OCI-M2 (cell line): ENCODE data around the gene REC114.
"Not testable (repeated sequence)": the region's sequence is repeated elsewhere in the genome, so short reads cannot be mapped to it uniquely, and the experiment has no call there.

Source experiments
- DNase-seq: peaks from one replicate; lab custom pipeline; 2025; ENCODE audit not compliant: unreplicated experiment; lab: John Stamatoyannopoulos, UW

Gene REC114, protein sequence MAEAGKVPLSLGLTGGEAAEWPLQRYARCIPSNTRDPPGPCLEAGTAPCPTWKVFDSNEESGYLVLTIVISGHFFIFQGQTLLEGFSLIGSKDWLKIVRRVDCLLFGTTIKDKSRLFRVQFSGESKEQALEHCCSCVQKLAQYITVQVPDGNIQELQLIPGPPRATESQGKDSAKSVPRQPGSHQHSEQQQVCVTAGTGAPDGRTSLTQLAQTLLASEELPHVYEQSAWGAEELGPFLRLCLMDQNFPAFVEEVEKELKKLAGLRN

GRCh38 chr15:73442968-73443367 is at the start of gene REC114:
Gene REC114 (plus strand): TSS chr15:73443164. CDS start chr15:73443186, 22 bp downstream.
- no peak for DNase-seq

DNA sequence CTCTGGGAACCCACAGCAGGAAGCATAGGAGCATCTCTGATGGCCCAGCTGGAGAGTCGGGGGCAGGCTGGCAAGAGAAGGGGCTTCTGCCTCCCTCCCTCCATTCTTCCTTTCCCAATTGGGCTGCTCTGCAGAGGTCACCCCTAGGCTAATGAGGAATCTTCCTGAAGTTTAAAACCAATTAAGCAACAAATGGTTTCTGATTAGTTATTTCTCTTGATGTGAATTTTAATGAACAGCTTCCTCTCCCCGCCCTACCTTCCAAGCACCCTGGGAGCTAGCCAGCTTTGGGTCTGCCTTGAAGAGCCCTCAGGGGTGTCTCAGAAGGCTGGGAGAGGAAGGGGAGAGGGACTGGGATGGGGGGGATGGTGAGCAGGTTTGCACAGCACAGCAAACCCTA is 49.6 kb upstream of the REC114 start:
- DNase-seq = no peak

DNA sequence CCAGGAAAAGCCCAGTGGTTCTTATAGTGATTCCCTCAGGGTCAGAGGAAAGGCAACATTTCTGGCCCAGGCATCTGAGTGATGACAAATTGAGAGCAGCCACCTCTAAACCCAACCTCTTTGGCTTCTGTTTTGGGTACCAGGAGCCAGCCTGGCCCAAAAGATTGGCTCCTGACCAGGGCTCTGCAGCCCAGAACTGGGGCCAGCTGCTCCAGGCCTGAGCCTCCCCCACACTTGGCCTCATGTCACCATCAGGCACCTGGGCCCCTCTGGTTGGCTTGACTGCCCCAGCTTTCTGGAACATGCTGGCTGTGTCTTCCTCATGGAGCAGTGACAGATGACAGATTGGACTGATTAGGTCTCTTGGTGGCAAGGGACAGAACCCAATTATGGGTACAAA is 48.2 kb upstream of the REC114 start:
- no peak for DNase-seq

GRCh38 chr15:73395671-73396070 is 47.3 kb upstream of the REC114 start:
- DNase-seq = no peak

- DNase-seq = no peak
Observed at GRCh38 chr15:73397461-73397860, 45.5 kb upstream of the REC114 start.

DNA sequence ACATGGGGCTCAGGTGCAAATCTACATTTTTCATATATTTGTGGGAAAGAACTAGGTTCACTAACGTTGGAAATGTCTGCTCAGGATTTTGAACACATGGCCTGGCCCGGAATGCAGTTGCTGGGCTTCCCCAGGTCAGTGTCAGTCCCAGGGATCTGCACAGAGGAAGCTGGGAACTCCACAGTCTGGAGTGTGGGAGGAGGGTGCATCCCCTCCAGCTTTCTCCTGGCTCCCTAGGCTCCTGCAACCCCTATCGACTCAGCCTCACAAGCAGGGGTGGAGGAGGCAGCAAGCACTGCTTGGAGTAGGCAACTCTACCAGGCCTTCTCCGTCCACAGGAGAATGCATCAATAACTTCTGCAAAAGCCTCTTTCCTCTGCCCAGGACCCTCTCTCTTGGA is 44.1 kb upstream of the REC114 start:
- no peak for DNase-seq

DNA sequence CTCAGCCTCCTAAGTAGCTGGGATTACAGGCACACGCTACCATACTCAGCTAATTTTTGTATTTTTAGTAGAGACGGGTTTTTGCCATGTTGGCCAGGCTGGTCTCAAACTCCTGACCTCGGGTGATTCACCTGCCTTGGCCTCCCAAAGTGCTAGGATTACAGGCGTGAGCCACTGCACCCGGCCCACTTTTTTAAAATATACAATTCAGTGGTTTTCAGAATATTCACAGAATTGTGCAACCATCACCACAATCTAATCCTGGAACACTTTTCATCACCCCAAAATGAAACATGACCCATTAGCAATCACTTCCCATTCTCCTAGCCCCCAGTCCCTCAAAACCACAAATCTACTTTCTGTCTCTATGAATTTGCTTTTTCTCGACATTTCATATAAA is 42.7 kb upstream of the REC114 start:
- DNase-seq = not testable (repeated sequence)

GRCh38 chr15:73403171-73403570 is 39.8 kb upstream of the REC114 start:
- no peak for DNase-seq

- DNase-seq = no peak
Observed at GRCh38 chr15:73414876-73415275, 28.1 kb upstream of the REC114 start.

DNA sequence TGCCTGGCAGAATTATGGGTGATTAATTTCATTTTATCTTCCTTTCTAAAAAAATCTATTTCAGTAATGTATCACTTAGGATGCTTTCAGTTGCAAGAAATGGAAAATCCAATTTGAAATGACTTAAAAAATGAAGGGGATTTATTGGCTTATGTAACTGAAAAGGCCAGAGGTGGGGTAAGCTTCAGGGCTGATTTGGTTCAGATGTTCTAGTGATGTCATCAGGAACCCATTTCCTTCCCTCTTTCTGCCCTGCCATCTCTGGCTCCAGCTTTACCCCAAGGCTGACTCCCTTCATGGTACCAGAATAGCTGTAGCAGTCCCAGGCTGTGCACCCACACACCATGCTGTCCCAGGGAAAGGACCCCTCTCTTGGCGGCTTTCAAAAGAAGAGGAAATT is 18.5 kb upstream of the REC114 start:
- DNase-seq = no peak

DNA sequence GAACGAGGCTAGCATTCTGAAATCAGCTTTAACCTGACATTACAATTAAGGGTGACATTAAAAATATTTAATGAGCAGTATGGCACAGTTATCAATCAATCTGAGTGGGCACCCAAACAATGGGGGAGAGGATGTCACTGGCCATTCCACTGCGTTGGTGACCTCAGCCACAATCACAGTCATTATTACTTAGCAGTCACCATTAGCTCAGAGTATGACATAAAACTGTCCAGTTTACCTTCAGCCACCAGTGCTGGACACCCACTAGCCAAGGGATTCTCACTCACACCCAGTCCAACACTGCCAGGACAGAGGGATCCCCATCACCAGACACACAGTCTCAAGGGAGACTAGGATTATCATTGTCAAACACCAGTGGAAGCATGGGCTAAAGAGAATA is 17.5 kb upstream of the REC114 start:
- DNase-seq = no peak

DNA sequence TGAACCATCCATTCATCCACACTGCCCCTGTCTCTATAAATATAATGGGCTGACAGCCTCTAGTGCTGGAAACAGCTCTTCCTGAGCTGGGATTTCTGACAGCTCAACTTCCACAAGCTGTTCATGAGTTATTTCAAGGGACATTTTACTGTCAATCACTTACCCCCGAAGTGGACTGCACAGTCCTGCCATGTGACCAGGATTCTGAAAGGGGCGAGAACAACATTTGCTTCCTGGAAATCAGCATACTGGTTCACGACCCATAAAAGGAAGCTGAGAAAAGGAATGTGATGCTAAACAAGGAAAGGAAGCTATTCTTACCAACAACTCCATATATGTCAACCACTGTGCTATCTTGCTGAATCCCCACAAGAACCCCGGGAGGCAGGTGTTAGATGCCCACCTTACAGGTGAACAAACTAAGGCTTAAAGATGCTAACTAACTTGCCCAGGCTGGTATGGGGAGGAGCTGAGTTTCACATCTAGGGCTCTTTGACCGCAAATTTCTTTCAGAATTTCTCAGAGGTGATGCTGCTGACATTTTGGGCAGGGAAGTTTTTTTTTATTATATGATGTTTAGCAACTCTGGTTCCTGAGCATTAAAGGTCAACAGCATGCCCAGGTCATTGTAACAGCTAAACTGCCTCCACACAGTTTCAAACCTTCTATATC is 16.5 kb upstream of the REC114 start:
- DNase-seq = no peak

GRCh38 chr15:73431329-73431728 is 11.6 kb upstream of the REC114 start:
- not testable (repeated sequence) for DNase-seq

DNA sequence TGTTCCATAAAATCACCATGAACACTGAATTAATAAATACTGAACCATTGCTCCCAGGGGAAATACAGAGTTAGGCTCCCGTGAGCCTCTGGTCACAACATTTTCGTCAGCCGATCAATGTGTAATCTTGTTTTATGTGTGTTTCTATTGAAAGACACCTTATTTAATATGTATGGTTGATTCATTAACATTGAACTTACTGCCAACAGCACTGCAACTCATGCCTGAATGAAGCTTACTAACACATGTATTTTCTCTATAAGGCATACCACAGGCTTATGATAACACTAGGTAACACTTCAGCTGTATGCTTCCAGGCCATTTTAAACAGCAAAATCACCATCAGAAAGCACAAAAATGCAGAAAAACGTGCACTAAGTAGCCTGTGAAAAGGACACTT is 9.1 kb upstream of the REC114 start:
- no peak for DNase-seq

GRCh38 chr15:73436613-73437012 is 6.4 kb upstream of the REC114 start:
- DNase-seq = no peak

DNA sequence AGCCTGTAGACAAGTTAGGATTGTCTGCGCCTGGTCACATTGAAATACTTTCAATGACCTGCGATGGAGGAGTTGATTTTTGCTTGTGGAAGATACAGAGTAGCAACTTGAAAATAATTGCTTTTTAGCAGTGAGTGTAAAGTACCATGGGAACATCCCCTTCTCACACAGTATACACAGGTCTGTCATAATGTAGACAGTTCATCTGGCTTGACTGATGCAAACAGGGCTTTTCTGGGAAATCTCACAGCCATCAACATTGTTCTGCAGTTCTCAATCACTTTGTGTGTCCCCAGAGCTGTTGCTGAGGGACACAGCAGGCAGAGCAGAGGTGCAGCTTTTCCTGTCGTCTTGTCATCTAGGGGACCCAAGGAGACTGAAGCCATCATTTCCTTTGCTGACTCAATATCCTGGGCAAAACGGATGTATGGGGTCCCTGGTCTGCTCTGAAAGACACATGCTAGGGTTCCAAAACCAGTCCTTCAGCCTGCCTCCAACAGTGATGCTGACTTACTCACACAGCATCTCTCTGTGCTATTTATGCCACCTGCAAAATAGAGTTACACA is 5.3 kb upstream of the REC114 start:
- no peak for DNase-seq

GRCh38 chr15:73438651-73439050 is 4.3 kb upstream of the REC114 start:
- DNase-seq = no peak

DNA sequence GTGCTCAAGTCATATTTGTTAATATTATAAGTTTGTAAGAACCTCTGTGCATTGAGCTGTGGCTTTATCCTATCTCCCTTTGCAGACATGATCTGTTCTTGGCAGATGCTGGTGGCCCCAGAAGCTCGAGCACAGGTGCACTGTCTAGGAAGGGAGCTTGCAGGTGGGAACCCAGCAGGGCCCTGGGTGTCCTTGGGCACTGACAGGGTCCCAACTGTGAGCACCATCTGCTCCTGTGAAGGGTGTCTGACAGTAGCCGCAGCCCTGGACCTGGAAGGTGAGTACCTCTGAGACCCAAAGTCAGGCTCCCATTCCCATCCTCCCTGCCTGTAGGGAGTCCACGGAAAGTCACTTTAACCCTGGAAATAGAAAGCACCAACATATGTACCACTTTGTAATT is 2.4 kb upstream of the REC114 start:
- no peak for DNase-seq

DNA sequence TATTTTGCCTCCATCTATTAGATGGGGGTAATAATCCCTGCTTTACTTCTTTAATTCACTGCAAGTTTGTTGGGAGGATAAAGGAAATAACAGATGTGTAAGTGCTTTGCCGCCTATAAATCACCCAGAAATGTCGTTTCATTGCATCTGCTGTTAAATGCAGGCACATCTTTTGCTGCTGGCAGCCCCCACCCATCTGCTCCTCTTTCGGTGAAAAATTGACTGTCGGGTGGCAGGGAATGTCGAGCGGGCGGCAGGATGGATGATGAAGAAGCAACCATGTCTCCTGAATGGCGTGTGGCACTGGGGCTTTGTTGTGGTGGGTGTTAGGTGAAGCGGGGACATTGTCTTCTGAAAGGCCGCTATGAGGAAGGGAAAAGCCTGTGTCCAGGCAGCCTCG is 543 bp upstream of the REC114 start:
- no peak for DNase-seq

DNA sequence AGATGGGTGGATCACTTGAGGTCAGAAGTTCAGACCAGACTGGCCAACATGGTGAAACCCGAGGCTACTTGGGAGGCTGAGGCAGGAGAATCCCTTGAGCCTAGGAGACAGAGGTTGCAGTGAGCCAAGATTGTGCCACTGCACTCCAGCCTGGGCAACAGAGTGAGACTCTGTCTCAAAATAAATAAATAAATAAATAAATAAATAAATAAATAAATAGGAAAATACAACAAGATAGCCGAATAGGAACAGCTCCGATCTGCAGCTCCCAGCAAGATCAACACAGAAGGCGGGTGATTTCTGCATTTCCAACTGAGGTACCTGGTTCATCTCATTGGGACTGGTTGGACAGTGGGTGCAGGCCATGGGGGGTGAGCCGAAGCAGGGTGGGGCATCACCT is 4.5 kb downstream of the REC114 start:
- DNase-seq = not testable (repeated sequence)

DNA sequence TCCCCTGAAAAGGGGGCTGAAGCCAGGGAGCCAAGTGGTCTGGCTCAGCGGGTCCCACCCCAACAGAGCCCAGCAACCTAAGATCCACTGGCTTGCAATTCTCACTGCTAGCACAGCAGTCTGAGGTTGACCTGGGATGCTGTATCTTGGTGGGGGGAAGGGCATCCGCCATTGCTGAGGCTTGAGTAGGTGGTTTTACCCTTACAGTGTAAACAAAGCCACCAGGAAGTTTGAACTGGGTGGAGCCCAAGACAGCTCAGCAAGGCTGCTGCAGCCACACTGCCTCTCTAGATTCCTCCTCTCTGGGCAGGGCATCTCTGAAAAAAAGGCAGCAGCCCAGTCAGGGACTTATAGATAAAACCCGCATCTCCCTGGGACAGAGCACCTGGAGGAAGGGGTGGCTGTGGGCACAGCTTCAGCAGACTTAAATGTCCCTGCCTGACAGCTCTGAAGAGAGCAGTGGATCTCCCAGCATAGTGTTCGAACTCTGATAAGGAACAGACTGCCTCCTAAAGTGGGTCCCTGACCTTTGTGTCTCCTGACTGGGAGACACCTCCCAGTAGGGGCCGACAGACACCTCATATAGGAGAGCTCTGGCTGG is 5.3 kb downstream of the REC114 start:
- not testable (repeated sequence) for DNase-seq

GRCh38 chr15:73449980-73450379 is 7.0 kb downstream of the REC114 start:
- DNase-seq = not testable (repeated sequence)
